Stimulated activated CD8-positive, alpha-beta memory T cell treated with anti-CD3 and anti-CD28 coated beads, Interleukin-7, amount 100 ng/mL, for 4 hours (primary cell): Measurements from ENCODE around the gene MYMK.

Source experiments
- DNase-seq, 2 donors: peaks; one replicate each; pipeline ENCODE4 v3.0.0-alpha.2; 2020; ENCODE audit warnings: low read depth in 2 of 2

Gene MYMK

DNA sequence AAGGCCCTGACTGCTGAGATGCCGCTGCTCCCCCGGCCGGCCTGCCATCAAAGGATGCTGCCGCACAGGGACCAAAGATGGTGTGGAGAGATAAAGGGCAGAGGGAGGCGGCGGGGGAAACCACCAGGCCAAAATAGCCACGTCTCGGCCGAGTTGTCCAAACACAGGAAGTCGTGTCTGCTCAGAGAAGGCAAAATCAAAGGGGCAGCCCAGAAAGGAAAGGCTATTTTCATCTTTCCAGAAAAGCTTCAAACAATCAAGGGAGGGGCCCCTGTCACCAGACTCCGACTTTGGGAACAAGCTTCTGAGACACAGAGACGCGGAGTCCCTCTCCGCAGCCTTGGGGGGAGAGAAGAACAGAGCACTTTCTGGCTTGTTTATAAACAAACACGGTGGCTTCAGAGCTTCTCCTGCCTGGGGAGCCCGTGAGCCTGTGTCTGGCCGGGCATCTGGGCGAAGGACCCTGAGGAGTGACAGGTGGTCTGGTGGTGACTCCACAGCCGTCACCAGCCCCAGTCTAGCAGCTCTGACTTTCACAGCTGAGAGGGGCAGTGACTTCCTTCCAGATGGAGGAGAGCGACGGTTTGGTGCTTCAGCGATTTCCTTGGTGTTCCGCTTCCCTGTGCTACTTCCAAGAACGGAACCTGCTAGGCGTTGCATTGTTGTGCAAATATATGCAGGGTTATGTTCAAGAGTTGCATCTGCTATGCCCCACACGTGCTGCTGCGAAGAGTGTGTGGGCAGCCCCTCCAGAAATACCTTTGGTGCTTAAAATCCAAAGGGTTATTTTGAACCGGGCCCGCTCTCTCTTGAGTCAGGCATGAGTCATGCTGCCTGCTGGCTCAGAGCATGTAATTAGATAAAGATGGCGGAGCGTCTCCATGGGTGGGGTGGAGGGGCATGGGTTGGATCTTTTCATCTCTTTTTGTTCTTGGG, 33.7 kb upstream of the MYMK start:
- DNase-seq: peak; percentile 9 to 10

GRCh38 chr9:133557581-133557980, 32.8 kb upstream of the MYMK start:
- no peak for DNase-seq

DNA sequence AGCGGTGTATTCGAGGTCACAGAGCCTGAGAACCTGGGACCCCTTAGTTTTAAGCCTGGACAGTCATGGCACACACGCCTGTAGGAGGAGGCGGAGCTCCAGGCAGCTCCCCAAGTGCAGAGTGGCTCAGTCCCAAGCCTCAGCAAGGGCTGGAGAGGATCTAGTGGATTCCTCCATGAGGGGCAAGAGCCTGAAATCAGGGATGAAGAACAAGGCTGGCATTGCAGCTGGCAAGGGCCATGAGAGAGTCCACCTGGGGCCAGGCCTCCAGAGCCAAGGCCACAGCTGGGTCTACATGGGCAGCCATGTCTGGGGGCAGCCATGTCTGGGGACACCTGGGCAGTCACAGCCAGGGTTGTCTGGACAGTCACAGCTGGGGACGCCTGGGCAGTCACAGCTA, 31.6 kb upstream of the MYMK start:
- no peak for DNase-seq

DNA sequence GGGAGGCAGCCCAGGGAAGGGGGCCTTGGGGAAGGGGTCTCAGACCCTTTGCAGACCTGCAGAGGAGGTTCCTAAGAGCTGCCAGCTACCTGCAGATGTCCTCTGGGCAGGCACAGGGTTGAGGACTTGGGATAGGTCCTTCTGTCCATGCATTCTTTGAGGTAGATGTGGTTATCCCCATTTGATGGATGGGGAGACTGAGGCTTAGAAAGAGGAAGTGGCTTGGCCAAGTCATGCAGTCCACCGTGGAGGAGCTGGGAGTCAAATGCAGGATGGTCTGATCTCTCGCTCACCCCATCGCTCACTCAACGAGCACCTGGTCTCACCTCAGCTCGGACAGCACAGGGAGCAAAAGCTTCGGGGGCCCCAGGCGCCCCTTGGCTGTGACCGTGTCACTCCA, 30.0 kb upstream of the MYMK start:
- no peak for DNase-seq

GRCh38 chr9:133553973-133554713, 29.4 kb upstream of the MYMK start:
- no peak for DNase-seq

GRCh38 chr9:133553123-133553522, 28.4 kb upstream of the MYMK start:
- no peak for DNase-seq

GRCh38 chr9:133552236-133552635, 27.5 kb upstream of the MYMK start:
- no peak for DNase-seq

DNA sequence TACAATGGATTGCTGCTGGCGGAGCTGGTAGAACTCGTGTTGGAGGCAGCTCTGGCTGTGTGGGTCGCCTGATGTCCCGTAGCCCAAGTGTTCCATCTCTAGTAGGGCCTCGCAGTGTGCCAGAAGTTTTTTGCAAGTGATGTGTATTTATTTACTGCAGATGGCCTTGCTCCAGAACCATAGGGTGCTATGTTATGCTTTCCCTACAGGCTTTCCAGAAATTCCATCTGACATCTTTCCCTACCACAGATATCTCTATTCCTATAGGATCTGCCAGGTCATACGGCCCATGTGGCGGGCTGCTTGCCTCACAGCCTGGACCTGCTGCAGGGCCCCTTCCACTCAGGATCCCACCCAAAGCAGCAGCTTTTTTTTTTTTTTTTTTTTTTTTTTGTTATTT, 26.7 kb upstream of the MYMK start:
- DNase-seq: no peak

- DNase-seq: no peak
Measured at GRCh38 chr9:133547116-133547515, 22.4 kb upstream of the MYMK start.

DNA sequence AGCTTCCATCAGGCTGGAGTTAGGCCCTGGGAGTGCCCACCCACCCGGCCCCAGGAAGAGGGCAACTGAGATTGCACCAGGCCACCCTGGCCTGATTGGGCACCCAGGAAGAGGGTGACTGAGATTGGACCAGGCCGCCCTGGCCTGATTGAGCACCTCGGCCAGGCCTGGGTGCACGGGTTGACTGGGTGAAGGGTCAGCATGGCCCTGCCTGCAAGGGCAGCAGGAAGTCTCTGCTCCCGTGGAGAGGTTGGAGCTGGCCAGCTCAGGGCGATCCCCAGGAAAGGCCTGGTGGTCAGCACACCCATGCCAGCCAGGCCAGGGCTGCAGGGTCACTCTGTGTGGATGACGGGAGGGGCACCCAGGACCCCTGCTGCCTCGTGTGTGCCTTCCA, 21.5 kb upstream of the MYMK start:
- no peak for DNase-seq

- no peak for DNase-seq
Measured at GRCh38 chr9:133545494-133546286, 20.9 kb upstream of the MYMK start.

DNA sequence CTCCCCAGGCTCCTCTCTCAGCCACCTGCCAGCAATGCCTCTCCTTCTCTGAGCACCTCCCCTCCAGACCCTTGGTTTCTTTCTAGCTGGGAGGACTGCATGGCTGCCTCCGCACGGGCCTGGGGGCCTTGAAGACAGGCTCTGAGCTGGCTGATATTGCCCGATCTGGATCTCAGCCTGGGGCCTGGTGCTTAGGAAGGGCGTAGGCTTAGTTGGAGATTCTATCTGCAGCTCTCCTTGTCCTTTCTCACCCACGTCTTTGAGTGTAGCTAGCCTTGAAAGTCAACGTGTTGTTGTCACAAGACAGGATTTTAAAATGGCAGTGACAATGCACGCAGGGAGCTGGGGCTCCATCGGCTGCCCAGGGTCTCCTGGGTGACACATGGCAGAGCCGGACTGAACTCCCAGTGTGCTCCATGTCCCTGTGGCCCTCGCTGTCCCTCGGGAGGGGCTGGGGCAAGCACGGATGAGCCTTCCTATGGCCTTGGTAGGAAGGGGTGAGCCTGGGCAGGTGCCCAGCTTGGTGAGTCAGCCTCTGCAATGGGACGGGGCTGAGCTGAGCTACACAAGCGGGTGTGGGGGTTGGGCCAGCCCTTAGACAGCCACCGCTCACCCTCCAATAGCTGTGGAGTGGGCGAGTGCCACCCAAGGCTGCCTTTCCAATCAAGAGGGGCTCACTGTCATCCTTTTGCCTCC, 19.2 kb upstream of the MYMK start:
- no peak for DNase-seq

GRCh38 chr9:133542002-133542401, 17.2 kb upstream of the MYMK start:
- no peak for DNase-seq

GRCh38 chr9:133540698-133541025, 15.9 kb upstream of the MYMK start:
- no peak for DNase-seq

DNA sequence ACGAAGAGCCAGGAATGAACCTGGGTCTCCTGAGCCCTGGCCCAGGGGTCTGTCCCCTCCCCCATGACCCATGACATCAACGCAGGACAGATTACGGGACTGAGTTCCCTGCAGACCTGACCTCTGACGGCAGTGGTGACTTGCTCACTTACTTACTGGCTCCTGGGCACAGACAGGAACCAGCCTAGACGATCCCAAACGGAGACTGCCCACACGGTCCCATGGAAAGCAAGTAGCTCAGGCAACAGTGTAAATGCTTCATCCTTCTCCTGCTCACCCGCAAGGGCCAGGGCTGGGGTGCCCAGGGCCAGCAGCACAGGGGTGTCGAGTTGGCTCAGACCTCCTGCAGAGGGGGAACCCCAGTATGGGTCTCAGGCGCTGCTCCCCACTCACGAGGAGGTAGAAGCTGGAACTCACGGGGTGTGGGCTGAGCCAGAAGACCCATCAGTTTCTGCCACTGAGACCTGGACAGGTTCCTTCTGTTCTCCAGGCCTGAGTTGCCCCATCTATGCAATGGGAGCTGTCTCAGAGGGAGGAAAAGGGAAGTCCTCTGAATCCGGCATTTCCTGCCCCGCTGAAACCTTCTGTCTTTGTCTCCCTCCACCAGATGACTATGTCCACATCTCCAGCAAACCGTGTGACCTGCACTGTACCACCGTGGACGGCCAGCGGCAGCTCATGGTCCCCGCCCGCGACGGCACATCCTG, 15.4 kb upstream of the MYMK start:
- no peak for DNase-seq

- DNase-seq: no peak
Measured at GRCh38 chr9:133538851-133539833, 14.4 kb upstream of the MYMK start.

- no peak for DNase-seq
Measured at GRCh38 chr9:133538176-133538575, 13.4 kb upstream of the MYMK start.

DNA sequence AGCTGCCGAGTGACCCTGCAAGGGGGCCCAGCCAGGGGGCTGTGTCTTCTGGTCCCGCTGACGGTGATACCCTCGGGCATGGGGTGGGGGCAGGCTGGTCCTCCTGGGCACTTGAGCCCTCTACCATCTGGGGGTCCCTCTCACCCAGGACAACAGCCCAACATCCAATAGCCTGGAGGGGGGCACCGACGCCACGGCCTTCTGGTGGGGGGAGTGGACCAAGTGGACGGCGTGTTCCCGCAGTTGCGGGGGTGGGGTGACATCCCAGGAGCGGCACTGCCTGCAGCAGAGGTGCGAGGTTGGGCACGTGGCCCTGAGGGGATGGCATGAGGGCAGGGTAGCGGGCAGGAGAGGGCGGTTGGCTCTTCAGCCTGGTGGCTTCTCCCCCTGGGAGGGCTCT, 12.5 kb upstream of the MYMK start:
- DNase-seq: no peak

GRCh38 chr9:133536536-133536935, 11.8 kb upstream of the MYMK start:
- DNase-seq: no peak

DNA sequence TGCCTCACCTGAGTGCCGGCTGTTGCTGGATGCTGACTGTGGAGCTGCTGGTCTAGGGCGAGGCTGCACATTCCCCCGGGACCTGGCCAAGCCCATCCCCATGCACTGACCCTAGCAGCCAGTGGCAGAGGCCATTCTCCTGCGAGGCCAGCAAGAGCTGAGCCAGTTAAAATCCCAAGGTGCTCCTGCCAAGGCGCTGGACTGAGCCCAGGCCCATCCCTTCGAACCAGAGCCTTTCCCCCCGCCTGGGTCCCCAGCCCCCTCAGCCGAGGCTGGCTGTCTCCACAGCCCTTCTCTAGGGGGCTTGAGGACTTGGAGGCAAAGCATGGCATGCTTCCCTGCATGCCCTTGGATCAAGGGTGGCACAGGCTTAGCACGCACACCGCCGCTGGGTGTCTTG, 11.3 kb upstream of the MYMK start:
- no peak for DNase-seq
